Measurements from ENCODE around the gene RIMBP3B.
"Not testable (repeated sequence)": the region's sequence is repeated elsewhere in the genome, so short reads cannot be mapped to it uniquely, and the experiment has no call there.

Gene RIMBP3B, protein sequence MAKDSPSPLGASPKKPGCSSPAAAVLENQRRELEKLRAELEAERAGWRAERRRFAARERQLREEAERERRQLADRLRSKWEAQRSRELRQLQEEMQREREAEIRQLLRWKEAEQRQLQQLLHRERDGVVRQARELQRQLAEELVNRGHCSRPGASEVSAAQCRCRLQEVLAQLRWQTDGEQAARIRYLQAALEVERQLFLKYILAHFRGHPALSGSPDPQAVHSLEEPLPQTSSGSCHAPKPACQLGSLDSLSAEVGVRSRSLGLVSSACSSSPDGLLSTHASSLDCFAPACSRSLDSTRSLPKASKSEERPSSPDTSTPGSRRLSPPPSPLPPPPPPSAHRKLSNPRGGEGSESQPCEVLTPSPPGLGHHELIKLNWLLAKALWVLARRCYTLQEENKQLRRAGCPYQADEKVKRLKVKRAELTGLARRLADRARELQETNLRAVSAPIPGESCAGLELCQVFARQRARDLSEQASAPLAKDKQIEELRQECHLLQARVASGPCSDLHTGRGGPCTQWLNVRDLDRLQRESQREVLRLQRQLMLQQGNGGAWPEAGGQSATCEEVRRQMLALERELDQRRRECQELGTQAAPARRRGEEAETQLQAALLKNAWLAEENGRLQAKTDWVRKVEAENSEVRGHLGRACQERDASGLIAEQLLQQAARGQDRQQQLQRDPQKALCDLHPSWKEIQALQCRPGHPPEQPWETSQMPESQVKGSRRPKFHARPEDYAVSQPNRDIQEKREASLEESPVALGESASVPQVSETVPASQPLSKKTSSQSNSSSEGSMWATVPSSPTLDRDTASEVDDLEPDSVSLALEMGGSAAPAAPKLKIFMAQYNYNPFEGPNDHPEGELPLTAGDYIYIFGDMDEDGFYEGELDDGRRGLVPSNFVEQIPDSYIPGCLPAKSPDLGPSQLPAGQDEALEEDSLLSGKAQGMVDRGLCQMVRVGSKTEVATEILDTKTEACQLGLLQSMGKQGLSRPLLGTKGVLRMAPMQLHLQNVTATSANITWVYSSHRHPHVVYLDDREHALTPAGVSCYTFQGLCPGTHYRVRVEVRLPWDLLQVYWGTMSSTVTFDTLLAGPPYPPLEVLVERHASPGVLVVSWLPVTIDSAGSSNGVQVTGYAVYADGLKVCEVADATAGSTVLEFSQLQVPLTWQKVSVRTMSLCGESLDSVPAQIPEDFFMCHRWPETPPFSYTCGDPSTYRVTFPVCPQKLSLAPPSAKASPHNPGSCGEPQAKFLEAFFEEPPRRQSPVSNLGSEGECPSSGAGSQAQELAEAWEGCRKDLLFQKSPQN (N-terminal part only)

DNA sequence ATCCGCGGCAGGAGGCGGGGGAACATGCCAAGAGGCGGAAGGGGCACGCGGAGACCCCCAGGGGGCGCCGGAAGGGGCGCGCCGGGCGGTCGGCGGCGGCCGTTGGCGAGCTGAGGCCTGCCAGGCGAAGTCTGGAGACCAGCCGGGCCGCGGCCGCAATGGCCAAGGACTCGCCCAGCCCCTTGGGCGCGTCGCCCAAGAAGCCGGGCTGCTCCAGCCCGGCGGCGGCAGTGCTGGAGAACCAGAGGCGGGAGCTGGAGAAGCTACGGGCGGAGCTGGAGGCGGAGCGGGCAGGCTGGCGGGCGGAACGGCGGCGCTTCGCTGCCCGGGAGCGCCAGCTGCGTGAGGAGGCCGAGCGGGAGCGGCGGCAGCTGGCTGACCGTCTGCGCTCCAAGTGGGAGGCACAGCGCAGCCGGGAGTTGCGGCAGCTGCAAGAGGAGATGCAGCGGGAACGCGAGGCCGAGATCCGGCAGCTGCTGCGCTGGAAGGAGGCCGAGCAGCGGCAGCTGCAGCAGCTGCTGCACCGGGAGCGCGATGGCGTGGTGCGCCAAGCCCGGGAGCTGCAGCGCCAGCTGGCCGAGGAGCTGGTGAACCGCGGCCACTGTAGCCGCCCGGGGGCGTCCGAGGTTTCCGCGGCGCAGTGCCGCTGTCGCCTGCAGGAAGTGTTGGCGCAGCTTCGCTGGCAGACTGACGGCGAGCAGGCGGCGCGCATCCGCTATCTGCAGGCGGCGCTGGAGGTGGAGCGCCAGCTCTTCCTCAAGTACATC, at the start of gene RIMBP3B:
Gene RIMBP3B (plus strand): TSS at position 51 of the 767 bp plus-strand sequence. CDS start 108 bp downstream, at position 159.
- not testable (repeated sequence) for DNase-seq (ENCODE audit: low read depth in 2 of 2)

DNA sequence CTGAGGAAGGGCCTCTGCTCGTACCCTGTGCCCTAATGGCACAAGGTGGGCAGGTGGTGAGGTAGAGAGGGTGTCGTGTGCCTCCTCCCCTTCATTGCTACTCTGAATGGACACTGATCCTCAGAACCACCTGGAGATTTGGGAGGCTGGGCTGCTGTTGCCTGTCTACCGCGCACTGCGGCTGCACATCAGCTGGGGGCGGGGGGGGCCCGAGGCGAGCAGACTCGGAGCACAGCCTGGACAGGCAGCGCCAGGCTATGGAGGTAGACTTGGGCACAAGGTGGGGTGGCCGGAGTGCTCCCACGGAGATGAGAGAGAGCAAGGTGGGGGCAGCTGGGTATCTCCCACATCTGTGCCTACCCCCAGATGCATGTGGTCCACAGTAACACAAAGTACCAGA, 26.0 kb upstream of the RIMBP3B start:
- DNase-seq (ENCODE audit: low read depth in 2 of 2), result not testable (repeated sequence)

DNA sequence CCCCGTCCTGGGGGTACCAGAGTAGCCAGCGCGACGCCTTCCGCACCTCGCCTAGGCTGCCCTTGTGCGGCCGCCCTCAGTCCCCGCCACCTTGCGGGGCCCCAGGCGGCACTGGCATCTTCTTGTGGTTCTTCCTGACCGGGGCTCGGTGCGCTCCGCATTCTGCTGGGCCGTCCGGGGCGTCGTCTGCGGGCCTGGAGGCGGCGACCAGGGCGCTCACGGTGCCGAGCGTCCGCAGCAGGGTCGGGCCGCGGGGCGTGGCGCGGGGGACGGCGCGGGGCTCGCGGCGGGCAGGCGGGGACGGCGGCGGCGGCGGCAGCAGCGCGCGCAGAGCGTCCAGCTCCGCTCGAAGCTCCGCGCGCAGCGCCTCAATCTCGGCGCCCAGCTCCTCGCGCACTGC, 23.0 kb upstream of the RIMBP3B start:
- DNase-seq (ENCODE audit: low read depth in 2 of 2), result not testable (repeated sequence)

DNA sequence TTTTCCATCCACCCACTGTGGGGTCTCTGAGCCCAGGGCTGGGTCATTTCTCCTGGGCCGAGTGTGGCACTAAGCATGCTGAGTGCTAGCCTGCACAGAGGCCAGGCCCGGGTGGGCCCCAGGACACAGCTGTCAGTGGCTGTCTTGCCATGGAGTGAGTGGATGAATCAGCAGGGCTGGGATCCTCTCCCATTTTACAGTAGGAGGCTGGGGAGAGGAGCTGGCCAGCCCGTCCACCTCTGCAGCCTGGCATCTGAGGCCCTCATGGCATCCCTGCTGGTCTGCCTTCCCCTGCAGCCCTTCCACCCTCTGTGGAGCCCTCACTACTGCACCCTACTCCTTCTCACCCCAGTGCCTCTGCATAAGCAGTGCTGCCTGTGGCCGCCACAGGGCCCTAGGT, 21.1 kb upstream of the RIMBP3B start:
- DNase-seq (ENCODE audit: low read depth in 2 of 2), result not testable (repeated sequence)

DNA sequence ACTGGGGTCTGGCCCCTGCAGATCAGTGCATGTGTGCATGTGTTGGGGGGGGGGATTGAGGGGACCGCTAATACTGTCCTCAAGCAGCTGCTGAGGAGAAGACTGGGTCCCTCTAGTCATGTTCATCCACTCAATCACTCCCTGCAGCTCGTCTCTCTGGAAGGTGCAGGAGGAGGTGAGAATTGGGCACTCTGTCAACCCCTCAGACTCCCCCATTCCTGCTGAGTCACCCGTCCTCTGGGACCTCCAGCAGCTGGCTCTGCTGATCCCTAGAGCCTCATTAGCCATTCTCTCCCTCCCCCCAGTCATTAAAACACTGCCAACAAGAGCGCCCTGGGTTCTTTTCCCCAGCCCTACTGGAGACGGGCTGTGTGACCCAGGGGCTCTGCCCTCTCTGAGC, 20.5 kb upstream of the RIMBP3B start:
- DNase-seq (ENCODE audit: low read depth in 2 of 2), result not testable (repeated sequence)

DNA sequence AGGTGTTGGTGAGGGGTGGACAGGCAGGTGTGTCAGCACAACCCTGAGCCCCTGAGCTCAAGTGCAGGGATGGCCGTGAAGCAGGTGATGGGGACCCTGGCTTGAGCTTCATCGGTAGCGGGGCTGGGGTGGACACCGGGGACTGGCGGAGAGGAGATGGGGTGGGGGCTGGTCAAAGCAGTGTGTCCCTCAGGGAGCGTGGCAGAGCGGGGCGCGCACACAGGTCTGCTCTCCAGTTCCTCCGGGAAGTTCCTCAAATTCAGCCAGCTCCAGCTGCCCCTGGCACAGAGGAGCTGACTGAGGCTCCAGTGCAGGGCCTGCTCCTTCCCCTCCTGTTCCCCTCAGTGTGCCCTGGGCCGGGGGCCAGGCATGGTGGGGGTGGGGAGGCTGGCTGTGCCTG, 19.7 kb upstream of the RIMBP3B start:
- DNase-seq (ENCODE audit: low read depth in 2 of 2), result not testable (repeated sequence)

DNA sequence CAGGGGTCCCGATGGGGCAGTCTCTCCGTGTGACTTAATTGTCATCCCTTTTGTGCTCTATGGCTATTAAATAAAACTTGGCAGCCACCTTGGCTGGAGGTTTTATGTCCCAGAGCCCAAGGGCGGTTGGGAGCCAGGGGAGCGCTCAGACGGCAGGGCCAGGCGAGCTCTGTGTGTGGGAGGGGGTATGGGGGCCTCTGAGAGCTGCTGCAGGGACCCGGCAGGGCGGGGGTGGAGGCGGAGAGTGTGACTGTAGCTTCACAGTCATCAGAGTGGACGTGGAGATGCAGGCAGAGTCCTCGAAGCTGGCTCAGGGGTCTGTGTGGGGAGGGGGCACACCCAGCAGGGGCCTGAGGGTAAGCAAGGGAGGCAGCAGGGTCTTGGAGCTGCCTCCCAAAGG, 19.2 kb upstream of the RIMBP3B start:
- not testable (repeated sequence) for DNase-seq (ENCODE audit: low read depth in 2 of 2)

DNA sequence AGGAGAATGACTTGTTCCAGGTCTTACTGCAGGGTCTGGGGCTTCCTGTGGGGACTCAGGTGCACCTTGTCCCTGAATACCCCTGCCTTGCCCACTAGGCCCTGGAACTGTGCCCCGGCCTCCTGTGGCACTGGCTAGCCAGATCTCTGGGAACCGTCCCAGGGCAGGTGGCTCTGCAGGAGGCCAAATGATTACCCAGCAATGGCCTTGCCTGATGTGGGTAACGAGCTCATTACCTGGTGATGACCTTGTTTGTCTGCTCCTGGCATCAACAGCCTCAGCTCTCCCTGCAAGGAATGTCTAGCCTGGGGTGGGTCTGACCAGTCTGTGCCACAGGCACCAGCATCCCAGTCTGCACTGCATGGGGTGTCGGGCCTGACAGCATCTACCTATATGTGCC, 18.2 kb upstream of the RIMBP3B start:
- DNase-seq (ENCODE audit: low read depth in 2 of 2), result not testable (repeated sequence)

DNA sequence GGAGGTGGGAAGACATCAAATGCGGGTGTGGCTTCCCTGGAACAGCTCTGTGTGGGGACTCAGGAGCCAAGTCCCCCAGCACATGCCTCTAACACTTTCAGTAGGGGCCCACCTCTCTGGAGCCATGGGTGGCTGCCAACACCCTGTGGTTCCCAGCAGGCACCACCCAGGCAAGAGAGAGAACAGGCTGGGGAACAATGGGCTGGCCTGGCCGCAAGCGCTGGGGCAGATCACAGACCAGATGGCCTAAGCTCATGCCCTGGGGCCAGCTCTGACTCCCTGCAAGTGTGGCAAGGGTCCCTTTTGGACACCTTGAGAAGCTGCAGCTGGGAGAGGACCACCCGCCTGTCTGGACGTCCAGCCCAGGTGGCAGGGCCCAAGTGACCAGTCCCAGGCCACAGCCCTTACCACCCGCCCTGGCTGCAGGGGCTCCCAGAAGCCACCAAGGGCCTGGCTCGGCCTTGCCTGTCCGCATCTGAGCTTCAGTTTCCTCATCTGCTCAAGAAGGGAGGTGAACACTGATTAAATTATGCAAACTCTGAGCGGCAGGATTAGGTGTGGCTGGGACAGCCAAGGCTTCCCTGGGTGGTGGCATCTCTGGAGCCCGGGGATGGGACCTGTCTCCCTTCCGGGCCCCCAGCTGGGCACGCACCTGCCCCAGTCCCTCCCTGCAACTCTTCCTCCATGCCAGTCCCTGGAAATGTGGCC, 14.8 kb upstream of the RIMBP3B start:
- not testable (repeated sequence) for DNase-seq (ENCODE audit: low read depth in 2 of 2)

DNA sequence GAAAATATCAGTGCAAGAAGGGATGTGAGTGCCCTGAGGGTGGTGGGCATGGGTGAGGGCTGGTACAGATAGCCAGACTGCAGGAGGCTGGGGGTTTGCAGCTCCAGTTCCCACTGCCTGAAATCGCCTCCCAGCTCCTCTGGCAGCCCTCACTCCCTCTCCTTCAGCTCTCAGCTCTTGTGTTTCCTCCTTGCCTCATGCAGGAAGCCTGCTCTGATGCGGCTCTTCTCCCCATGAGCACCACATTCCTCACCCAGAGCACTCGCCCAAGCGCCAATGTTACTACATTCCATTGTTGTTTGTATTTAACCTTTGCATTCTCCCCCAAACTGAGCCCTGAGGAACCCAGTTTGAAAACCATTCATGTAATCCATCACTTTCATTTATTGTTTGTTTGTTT, 7.7 kb upstream of the RIMBP3B start:
- not testable (repeated sequence) for DNase-seq (ENCODE audit: low read depth in 2 of 2)

DNA sequence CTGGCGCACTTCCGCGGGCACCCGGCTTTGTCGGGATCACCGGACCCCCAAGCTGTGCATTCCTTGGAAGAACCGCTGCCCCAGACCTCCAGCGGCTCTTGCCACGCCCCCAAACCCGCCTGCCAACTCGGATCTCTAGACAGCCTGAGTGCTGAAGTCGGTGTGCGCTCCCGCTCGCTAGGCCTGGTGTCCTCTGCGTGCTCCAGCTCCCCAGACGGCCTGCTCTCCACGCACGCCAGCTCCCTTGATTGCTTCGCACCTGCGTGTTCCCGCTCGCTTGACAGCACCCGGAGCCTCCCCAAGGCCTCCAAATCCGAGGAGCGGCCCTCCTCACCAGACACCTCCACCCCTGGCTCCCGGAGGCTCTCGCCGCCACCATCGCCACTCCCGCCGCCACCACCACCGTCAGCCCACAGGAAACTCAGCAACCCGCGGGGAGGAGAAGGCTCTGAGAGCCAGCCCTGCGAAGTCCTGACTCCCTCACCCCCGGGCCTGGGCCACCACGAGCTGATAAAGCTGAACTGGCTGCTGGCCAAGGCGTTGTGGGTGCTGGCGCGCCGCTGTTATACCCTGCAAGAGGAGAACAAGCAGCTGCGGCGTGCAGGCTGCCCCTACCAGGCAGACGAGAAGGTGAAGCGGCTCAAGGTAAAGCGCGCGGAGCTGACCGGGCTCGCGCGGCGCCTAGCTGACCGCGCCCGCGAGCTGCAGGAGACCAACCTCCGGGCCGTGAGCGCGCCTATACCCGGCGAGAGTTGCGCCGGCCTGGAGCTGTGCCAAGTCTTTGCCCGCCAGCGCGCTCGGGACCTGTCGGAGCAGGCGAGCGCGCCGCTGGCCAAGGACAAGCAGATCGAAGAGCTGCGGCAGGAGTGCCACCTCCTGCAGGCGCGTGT, 1.2 kb downstream of the RIMBP3B start:
- DNase-seq (ENCODE audit: low read depth in 2 of 2), result not testable (repeated sequence)

DNA sequence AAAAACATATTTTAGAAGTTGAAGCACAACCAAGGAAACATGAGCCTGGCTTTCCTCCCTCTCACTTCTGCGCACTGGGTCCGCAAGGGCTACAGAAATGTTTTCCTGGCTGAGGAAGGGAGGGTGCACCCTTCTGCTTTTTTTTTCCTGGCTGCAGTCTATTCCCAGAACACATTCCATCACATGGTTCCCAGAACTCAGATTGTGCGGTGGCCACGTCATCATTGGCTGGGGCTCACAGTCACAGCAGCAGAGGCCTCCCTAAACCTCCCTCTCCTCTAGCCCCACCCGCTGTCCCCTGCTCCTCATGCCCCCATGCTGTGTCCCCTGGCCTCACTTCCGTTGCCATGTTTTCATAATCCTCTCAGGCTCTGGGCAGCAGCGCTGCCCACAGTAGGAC, 5.9 kb downstream of the RIMBP3B start:
- DNase-seq (ENCODE audit: low read depth in 2 of 2), result not testable (repeated sequence)

DNA sequence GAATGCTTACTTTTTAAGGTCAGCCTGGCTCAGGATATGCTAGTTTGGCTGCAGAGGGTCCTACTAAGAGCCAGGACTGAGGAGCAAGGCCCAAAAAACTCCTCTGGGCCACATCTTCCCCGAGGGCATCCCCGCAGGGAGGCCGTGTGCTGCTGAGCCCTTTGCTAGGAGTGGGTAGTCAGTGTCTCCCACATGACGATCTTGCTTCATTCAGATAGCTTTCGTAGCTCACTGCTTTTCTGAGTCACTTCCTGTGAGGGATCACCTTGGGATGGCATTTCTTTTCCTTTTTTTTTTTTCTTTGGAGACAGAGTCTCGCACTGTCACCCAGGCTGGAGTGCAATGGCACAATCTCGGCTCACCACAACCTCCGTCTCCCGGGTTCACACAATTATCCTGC, 6.5 kb downstream of the RIMBP3B start:
- not testable (repeated sequence) for DNase-seq (ENCODE audit: low read depth in 2 of 2)

DNA sequence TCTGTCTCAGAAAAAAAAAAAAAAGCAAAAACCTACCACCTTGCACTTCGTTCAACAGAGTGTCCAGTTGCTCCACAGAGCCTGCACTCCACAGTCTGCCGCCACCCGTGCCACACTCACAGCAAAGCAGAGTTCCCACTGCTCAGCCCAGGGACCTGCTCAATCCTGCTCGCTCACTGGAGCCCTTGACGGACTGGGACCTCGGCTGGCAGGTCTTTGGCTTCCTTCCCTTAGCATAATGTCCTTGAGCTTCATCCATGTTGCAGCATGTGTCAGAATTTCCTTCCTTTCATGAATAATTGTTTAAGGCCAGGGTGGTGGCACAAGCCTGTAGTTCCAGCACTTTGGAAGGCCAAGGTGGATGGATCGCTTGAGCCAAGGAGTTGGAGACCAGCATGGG, 11.1 kb downstream of the RIMBP3B start:
- DNase-seq (ENCODE audit: low read depth in 2 of 2), result not testable (repeated sequence)

DNA sequence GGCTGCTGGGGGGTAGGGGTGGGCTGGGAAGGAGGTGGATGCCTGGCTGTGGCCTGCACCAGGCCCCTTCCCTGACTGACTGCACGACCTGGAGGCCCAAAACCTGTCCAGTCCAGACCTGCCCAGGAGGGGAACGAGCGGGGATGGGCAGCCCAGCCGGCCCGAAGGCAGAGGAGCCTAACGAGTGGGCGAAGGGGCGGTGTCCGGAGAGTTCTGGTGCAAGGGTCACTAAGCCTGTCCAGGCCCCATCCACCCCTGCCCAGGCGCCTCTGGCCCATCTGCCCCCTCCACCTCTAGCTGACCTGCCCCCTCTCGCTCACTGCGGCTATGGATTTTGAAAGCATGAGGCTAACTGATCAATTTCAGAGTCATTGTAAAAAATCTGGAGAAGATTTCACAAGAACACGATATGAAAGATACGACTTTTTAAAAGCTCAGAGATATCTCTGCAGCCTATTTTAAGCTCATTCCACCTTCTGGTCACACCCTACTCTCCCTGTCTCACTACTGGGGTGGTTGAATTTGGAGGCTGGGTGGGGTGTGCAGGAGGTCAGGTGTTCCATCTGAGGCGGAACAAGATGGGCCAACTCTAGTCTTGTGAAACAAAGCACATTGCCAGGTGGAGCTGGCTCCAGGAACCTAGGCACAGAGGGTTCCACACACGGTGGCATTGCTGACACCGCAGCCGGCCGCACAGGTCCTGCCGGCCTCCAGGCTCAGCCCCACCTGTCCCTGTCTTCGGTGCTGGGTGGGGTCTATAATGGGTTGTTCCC, 17.8 kb downstream of the RIMBP3B start:
- not testable (repeated sequence) for DNase-seq (ENCODE audit: low read depth in 2 of 2)

DNA sequence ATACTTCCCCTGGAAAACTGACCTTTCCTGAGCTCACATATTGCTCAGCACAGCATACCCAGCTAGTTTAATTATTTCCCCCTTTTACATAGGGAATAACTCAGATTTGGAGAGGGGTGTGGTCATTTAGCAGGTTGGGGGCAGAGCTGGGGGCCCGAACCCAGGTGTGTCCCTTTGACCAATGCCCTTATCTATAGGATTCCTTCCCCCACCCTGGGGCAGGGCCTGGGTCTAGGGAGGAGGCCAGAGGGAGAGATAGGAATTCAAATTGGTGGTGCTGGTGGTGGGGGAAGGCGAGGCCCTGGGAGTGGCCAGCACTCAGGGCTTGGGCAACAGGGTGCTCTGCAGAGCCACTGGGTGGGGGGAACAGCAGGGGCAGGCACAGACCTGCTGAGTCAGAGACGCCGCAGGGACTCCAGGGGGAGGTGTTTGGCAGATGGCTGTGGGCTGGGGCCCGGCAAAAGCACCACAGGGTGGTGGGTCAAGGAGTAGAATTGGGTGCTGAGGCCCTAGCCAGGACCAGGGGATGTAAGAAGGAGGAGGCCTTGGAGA, 19.3 kb downstream of the RIMBP3B start:
- not testable (repeated sequence) for DNase-seq (ENCODE audit: low read depth in 2 of 2)

DNA sequence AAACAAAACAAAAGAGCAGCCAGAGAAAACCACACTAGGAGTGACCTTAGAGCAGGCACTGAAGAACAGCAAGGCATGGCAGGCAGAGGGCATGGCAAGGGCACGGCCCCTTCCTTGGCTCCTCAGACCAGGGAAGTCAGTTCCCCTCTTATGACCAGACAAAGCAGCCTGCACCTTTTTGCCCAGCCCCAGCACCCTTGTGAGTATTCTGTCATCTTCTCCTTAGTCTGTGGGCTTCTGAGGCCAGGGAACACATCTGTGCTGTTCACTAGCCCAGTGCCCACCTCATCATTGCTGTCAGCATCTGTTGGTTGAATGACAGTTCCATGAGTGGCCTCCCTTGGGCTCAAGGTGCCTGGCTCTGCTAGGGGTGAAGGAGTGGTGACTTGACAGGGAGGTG, 23.6 kb downstream of the RIMBP3B start:
- DNase-seq (ENCODE audit: low read depth in 2 of 2), result not testable (repeated sequence)

DNA sequence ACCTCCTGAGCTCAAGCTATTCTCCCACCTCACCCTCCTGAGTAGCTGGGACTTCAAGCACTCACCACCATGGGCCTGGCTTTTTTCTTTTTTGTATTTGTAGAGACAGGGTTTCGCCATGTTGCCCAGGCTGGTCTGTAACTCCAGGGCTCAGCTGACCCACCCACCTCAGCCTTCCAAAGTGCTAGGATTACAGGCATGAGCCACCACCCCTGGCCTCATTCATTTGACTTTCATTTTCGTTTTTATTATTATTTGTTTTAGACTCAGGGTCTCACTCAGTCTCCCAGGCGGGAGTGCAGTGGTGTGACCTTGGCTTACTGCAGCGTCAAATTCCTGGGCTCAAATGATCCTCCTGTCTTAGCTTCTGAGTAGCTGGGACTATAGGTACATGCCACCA, 24.2 kb downstream of the RIMBP3B start:
- DNase-seq (ENCODE audit: low read depth in 2 of 2), result not testable (repeated sequence)

All from stimulated activated CD4-positive, alpha-beta T cell treated with anti-CD3 and anti-CD28 coated beads, Interleukin-12 subunit alpha, Interleukin-12 subunit beta, amount 100 ng/mL, for 24 hours (primary cell).